KBM-7 (cell line): ENCODE measurements around the gene GNAT1.
"Not testable (repeated sequence)": the region's sequence is repeated elsewhere in the genome, so short reads cannot be mapped to it uniquely, and the experiment has no call there.

Experiments
- DNase-seq: peaks from one replicate; pipeline ENCODE4 v3.0.0-alpha.2; 2015
- in situ Hi-C: fragments of 300-500 bp; cut with MboI; formaldehyde crosslinking; loops from 2 replicates; pipeline ENCODE4 v1.14.3; 2020; ENCODE audit warnings: low sequenced_read_pairs, low pct_unique_long_range_greater_than_20kb, mixed read lengths

Gene GNAT1

DNA sequence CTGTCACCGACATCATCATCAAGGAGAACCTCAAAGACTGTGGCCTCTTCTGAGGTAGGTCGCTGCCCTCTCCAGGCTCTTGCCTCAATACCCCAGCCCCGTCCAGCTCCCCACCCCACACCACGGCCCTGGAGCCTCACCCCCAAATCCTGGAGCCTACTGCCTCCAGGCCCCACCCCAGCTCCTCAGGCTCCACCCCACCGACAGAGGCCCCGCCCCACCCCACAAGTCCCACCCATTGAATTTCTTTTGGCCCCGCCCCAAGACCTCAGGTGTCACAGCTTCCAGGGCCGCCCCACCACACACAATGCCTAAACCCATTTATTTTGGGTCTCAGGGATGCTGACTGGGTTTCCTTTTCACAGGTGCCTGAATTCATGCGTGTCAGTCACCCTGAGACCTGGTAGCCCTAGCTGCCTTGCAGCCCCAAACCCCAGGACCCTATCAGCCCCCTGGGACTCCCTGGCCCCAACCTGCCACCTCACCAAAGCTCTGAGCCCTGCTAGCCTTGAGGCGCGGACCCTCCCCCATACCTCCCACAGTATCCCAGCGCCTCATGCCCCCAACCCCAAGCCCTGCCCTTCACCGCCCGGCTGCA lies 3.6 kb downstream of the GNAT1 start:
- in situ Hi-C loops: no loop called here

DNA sequence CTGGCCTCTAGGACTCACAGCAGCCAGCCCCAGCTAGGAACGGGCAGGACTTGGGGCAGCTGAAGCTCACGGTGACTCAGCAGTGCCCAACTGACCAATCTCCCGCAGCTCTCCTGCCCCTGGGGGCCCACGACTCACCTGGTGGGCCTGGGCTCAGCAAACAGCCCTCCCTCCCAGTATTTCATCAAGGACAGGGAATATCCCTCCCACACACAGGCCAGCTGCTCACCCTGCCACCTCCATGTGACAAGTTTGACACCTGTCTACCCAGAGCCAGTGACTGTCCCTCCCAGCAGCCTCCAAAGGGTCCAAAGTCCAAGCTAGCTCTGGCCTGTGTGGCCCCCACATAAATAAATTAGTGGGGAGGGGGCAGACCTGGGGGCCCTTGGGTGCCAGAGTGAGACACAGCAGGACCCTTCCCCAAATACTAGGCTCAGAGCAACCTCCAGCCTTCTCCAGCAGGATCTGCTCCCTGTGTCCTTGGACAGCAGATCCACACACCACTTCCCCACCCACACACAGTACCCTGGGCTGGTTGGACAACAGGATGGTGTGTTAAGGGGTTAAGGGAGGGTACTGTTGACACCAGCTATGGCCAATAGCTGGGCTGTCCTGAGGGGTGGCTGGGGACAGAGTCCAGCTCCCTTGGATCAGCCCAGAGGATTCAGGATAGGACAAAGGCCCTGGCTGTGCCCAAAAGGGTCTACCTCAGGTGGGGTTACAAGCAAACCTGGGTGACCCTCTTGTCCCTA lies 4.3 kb downstream of the GNAT1 start:
- DNase-seq: no peak
- in situ Hi-C loops: no loop called here

More for the DNA sequence above, 3.6 kb downstream of the GNAT1 start:
- no peak for DNase-seq

DNA sequence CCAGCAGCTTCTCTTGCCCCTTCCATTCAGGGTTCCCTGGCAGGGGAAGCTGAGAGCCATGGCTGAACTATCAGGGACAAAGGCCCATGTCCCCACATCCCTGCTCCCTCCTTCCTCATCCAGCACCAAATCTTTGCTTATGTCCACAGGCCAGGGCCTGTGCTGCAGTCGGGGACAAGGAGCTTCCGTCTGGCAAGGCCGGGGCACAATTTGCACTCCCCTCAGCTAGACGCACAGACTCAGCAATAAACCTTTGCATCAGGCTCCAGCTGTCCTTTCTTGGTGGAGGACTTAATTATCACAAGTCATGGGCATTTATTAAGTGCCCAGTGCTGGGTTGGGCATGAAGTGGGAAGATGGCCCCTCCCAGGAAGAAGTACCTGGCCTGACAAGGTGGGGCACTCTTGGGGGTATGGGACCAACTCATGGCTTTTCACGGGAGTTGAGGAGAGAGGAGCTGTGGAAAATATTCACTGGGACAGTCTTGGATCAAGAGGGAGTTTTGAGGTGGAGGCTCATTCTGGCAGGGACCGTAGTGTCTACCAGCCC lies 4.9 kb downstream of the GNAT1 start:
- in situ Hi-C loops: no loop called here

DNA sequence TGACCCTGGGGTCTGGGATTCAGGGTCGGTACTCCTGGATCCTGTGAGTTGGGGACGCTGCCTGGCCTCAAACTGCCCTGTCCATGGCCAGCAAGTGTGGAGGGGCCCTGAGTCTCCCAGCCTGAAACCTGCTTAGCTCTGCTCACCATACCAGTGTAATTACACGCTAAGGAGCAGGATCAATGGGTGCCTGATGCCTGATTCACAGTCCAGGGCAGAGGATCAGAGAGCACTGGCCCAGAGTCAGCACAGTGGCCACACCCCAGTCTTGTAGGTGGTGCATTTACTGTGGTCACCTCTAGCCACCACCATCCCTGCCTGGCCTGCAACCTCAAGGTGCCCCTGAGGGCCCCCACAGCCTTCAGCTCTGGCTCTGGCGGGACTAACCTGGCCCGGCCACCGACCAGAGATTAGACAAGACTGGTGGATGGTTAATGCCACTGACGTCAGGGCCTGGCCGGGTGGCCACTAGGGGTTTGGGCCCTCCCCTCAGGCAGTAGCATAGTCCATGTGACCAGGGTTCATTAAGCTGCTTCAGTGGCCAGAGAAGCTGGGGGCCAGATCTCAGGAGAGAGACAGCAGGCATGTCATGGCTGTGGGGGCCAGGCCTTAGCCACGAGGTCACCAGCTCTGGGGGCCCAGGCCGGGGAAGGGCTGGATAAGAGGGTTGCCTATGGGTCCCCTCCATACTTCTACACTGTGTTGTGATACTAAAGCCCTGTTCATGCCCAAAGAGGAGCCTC lies 10.3 kb downstream of the GNAT1 start:
- in situ Hi-C loops: no loop called here
- no peak for DNase-seq

More for the DNA sequence above, 4.9 kb downstream of the GNAT1 start:
- DNase-seq: no peak

DNA sequence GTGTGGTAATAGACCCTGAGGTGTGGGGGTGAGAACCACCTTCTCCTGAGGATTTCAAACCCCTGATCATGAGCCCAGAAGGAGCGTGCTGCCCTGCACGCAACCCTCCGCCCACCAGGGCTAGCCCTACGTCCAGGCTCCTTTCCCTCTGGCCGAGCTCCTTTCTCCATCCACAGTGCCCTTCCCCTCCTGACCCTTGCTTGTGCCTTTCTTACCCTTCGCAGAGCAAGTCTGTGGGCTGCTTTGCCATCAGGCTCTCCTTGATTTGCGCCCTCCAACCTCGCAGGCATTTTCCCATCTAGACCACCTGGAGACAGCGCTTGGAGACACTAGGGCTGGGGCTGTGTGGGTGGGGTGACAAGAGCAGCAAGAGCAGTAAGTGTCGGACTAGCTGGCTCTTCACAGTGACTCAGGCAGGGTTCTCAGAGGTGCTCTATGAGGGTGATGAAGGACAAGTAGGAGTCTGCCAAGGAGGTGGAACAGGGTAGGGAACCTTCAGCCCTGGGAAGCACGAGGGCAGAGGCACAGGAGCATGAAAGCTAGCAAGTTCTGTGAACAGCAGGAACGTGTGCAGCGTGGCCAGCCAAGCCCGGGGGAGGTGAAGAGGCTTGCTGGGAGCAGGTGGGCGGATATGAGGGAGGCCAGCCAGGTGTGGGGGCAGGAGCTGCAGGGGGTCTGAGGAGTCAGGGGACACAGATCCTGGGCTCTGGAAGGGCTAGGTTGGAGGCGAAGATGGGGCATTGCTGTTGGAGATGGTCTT lies 11.1 kb downstream of the GNAT1 start:
- in situ Hi-C loops: no loop called here

DNA sequence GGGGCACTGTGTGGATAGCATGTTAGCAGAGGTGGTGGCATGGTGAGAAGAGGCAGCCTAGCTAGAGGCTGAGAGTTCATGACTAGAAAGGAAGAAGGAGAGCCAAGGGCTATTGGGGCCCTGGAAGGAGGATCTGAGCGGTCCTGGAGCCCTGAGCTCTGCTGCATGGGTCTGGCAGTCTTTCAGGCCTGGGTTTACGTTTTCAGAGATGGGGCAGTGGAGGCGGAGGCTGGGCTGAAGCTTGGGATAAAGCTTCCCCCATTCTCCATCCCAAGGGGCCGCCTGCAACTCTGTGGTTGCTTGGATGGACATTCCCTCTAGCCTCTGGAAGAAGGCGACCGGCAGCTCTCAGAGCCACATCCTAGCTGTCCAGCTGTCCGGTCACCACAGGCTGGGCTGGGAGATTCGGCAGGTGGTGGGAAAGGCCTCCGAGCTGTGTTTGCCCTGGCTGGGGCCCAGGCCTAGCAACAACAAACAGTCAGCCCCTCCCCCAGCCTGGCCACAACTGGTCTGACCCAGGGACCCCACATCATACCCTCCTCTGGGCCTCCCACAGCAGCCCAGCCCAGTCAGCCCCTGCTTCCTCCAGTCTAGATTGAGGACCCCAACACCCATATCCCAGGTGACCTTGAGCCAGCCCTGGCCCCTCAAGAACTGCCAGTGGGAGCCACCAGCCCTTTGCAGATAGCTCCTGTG lies 11.9 kb downstream of the GNAT1 start:
- in situ Hi-C loops: no loop called here

More for the DNA sequence above, 11.1 kb downstream of the GNAT1 start:
- no peak for DNase-seq

DNA sequence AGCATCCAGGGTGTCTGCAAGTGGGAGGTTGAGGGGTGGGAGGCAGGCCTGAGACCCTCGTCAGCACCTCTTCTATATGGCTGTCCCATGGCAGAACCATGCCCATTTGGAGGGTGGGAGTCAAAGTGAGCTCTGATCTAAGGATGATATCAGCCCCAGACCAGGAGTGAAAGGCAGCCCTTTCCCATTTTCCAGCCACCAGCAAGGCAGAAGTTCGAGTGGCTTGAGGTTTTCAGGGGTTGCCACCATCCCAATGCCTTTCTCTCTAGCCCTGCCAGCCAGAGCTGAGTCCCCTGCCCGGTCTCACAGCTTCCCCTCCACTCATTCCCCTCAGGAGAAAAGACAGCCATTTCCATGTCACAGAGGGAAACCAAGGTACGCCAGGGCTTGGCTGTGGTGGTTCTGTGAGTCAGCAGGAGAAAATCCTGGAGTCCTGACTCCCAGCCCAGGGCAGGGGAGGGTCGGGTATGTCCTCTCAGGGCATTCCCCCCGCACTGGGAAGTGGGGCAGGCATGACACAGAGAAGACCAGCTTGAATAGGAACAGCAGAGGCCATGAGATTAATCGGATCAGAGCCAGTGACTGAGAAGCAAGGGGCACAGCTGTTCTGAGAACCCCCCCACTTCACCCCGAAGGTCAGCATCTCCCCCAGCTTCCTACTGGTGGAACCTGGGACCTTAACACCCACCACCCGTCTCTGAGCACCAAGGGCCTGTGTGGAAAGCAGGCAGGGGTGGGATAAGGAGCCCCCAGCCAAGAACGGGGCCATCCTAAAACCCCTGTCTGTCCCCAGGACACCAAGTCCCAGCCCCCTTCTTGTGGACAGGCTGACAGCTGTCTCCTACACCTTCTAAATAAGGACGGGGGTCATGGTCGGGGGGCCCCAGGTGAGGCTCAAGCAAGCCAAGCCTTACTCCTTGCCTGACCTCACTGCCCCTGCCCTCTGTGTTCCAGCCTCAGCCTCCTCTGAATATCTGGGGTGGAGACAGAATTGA lies 12.7 kb downstream of the GNAT1 start:
- in situ Hi-C loops: no loop called here
- DNase-seq: no peak

More for the DNA sequence above, 11.9 kb downstream of the GNAT1 start:
- no peak for DNase-seq

DNA sequence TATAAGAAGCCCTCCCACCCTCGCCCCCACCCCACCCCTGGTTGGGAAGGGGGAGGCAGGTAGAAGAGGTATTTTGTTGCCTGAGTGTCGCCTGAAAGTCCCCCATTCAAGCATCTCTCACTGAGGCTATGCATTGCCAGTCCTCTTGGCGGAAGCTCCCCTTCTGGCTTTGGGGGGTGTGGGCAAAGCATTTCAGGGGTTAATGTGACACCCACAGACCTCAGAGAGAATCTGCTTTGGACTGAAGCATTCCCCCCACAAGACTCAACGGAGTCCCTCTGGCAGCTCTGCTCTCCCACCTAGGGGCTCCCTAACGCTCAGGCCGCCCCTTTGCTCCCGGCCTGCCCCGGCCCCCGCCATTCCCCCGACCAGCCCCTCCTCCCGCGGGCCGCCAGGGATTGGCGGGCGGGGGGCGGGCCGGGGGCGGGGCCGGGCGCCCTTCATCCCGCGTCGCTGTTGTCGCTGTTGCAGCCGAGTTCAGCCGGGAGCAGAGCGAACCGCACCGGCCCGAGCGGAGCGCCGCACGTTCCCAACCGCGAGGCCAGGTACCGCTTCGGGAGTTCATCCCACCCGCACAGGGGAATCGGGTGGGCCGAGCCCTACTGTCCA lies 13.5 kb downstream of the GNAT1 start, which contains the start of gene SLC38A3:
Gene SLC38A3, plus strand, starts transcription at position 468 of the 609 bp plus-strand sequence. CDS start 8,929 bp downstream, outside the sequence.
- DNase-seq: peak; percentile 11
- in situ Hi-C loops: no loop called here

DNA sequence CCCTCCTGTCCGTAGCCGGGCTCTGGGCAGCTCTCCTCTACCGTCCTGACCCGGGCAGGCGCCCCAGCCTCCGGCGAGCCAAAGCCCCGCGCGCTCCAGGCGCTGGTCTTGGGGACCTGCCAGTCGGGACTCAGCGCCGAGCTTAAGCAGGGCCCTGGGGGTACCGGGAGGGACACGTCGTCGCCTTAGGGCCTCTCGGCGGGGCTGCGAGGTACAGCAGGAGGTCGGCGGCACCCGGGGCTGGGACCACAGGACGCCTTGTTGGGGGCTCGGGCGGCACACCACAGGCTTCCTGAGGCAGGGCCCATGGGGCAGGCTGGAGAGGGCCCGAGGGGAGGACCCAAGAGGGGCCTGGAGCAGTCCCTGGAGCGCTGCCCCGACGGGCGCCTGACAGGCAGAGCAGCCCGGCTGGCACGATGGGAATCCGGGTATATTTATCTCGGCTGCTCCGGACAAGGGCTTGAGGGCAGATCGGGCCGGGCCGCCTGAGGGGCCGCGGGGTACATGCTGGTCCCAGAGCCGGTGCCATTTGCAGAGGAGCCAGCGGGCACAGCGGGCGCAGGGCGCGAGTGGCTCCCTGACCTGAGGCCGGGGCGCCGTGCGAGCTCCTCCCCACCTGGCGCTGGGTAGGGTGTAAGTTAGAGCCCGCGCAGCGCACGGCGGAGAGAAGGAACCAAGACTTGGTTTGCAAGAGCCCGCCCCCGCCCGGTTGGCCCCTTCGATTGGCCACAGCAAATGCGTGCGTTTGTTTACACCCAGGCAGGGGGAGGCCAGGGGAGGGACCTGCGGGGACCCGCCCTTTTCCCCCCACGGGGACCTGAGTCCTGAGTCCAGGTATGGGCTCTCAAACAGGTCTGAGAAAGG lies 14.2 kb downstream of the GNAT1 start:
- DNase-seq: peak; percentile 54
- in situ Hi-C loops: no loop called here

DNA sequence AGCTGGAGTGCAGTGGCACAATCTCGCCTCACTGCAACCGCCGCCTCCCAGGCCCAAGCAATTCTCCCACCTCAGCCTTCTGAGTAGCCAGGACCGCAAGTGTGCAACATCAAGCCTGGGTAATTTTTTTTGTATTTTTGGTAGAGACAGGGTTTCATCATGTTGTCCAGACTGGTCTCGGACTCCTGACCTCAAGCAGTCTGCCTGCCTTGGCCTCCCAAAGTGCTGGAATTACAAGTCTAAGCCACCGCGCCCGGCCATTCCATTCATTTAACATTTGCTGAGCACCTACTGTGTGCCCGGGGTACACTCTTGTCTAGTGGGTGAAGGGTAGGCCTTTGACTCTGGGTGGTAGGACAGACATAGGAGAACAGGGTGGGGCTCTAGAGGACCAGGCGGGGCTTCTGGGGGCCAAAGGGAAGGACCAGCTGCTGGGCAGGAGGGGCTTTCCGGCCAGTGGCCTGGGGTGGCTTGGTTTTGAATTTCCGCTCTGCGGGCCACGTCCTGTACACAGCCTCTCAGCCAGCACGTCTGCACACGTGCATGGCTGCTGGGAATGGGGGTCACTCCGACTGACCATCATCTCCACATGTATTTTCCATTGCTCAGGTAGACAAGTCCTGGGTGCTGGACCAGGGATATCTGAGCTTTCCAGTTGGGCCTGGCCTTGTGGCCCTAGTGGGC lies 16.1 kb downstream of the GNAT1 start:
- in situ Hi-C loops: no loop called here
- DNase-seq: no peak

DNA sequence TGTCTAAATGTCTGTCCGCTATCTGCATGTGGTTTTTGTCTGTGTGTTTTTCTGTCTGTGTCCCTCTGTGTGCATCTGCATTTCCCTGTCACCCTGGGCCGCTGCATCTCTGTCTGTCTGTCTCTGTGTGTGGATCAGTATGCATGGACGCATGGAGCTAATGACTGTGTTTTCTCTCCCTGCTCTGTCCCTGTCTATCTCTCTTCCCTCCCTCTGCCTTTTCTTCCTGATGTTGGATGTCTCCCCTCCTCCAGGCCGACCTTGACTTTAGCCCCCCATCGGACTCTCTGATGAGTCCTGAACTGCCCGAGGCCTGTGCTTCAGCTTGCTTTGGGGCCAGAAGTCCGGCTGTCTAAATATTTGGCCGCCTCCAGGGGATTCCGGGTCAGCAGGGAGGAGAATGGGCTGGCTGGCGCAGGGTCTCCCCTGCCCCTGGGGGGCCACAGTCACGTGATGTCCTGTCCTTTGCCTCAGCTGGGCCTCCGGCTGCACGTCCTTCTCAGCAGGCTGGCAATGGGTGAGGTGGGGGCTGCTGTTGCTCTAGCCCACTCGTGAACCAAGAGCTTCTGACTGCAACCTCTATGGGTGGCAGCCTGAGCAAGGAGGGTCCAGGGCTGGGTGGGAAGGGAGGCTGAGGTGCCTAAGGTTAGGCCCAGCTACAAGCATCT lies 17.4 kb downstream of the GNAT1 start:
- in situ Hi-C loops: no loop called here
- no peak for DNase-seq

DNA sequence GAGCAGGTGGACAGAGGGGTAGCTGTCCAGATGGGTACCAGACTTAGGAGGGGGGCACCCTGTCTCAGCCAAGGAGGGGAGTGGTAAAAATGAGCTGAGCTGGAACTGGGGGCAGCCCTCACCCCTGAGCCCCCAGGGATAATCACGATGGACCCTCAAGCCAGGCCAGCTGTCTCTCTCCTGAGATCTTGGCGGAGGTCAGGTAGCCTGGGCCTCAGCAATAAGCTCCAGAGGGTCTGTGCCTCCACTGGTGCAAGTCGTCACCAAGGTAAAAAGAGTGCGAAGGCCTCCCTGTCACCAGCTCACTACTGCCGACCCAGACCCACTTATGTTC lies 18.7 kb downstream of the GNAT1 start:
- in situ Hi-C loops: no loop called here
- no peak for DNase-seq

DNA sequence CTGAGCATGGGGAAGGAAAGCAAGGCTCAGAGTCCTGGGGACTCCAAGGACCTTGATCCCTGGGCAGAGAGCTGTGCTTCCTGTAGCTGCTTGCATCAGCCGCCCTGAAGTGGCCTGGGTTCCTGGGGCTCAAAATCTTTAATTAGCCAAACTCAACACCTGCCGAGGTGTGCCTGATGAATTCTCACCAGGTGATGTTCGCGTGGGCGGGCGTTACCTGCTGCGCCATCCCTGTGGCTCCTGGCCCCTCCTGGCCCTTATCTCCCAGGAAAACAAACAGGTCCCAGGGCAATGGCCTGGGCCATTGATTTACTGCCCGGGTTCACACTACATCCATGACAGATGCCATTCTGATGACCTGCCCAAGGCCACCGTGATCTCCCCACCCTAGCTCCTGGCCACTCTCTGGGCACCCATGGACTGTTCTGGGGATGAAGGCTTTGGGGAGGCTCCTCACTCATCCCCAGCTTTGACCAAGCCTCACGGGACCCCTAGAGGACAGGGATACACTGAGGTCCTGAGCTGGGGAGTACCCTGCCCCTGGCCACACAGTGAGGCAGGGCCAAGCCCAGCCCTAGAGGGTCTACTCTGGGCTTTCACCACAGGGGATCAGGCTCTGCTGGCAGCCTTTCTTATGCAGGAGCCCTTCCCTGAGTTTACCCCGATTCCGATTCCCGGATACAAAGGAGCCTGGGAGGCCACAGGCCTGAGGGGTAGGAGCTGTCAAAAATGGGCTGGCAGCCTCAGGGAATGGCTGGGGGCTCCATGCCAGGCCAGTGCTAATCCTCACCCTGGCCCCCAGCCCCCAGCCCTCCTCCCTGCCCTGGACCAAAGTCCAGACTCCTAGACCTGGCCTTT lies 19.3 kb downstream of the GNAT1 start:
- in situ Hi-C loops: no loop called here
- no peak for DNase-seq

DNA sequence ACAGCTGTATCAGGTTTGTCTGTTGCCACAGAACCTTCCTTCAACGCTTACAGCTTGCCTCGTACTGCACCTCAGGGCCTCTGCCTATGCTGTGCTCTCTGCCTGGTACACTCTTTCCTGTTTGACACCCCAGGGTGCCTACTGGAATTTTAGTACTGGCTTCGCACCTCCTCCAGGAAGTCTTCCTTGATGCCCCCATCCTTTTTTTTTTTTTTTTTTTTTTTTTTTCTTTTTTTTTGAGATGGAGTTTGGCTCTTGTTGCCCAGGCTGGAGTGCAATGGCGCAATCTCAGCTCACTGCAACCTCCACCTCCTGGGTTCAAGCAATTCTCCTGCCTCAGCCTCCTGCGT lies 19.9 kb downstream of the GNAT1 start:
- in situ Hi-C loops, DNase-seq: not testable (repeated sequence)
